ENCODE data around the gene FHOD3.
"Not testable (repeated sequence)": the region's sequence is repeated elsewhere in the genome, so short reads cannot be mapped to it uniquely, and the experiment has no call there.

DNA sequence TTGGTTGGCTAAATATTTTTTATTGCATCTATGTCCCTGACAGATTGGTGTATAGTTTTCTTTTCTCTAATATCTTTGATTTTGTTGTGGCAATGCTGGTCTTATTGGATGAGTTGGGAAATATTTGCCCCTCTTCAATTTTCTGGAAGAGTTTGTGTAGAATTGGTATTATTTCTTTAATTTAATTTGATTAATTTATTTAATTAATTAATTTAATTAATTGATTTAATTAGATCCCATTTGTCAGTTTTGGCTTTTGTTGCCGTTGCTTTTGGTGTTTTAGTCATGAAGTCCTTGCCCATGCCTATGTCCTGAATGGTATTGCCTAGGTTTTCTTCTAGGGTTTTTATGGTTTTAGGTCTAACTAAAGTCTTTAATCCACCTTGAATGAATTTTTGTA lies 253.8 kb downstream of the FHOD3 start:
- TF ChIP-seq, protein P1, sequence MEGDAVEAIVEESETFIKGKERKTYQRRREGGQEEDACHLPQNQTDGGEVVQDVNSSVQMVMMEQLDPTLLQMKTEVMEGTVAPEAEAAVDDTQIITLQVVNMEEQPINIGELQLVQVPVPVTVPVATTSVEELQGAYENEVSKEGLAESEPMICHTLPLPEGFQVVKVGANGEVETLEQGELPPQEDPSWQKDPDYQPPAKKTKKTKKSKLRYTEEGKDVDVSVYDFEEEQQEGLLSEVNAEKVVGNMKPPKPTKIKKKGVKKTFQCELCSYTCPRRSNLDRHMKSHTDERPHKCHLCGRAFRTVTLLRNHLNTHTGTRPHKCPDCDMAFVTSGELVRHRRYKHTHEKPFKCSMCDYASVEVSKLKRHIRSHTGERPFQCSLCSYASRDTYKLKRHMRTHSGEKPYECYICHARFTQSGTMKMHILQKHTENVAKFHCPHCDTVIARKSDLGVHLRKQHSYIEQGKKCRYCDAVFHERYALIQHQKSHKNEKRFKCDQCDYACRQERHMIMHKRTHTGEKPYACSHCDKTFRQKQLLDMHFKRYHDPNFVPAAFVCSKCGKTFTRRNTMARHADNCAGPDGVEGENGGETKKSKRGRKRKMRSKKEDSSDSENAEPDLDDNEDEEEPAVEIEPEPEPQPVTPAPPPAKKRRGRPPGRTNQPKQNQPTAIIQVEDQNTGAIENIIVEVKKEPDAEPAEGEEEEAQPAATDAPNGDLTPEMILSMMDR (IDR thresholded peaks at IDR 0.05; ENCODE audit: low read length) = not testable (repeated sequence)
- TF ChIP-seq EZH2 (optimal IDR thresholded peaks at IDR 0.05; ENCODE audit: low read depth, low read length) = not testable (repeated sequence)

All from MM.1S (cell line).